Activated CD8-positive, alpha-beta memory T cell treated with anti-CD3 and anti-CD28 coated beads for 36 hours (primary cell): ENCODE measurements around the gene IL31. TPM values are rescaled to one million over a fixed set of nuclear protein-coding genes. Genes with fewer than 3 reads are reported as not detected.

Experiments used
- CTCF ChIA-PET: fragments of 350-600 bp; sonication (Branson Sonifier 250); formaldehyde crosslinking; loops from one replicate; lab custom pipeline; 2021; ENCODE audit warnings: antibody characterized with exemption; lab: Charles Lee
- POLR2A ChIA-PET: fragments of 350-600 bp; sonication (Branson Sonifier 250); formaldehyde crosslinking; loops from one replicate; lab custom pipeline; 2021; ENCODE audit warnings: antibody characterized with exemption; lab: Charles Lee
- total RNA-seq, 2 experiments: library from RNA; stranded (reverse); gene quantifications; one replicate each; pipeline ENCODE4 v1.2.3, GENCODE V29; 2021

The IL31 gene
- 1 to 10 TPM; 2.0 to 3.4 TPM for total RNA-seq

GRCh38 chr12:122174155-122174845, at the start of gene IL31:
TSS of gene IL31 (minus strand) at chr12:122174221. CDS start at chr12:122174172, 49 bp downstream.
- POLR2A ChIA-PET, result no interaction called here

GRCh38 chr12:122216445-122216844, 42.4 kb upstream of the IL31 start:
- ChIA-PET POLR2A (no interaction called here), CTCF (interaction anchor here (0.7 to 1.4 kb wide), 2 partner anchors 50 to 373 kb away, joined by 3 to 6 read pairs; no protein-coding TSS in a partner anchor)

More at GRCh38 chr12:122174155-122174845, at the start of gene IL31:
- CTCF ChIA-PET, result no interaction called here

- ChIA-PET CTCF (interaction anchor here (0.6 to 1.4 kb wide), 3 partner anchors 49 to 372 kb away, joined by 3 to 6 read pairs (median 3); no protein-coding TSS in a partner anchor), POLR2A (no interaction called here)
Observed at GRCh38 chr12:122215771-122216170, 41.8 kb upstream of the IL31 start.

- ChIA-PET CTCF (interaction anchor here (1.6 kb wide), 1 partner anchor 12 kb away, joined by 4 read pairs; no protein-coding TSS in a partner anchor), POLR2A (no interaction called here)
Observed at GRCh38 chr12:122208073-122208820, 34.2 kb upstream of the IL31 start.

- POLR2A ChIA-PET, result no interaction called here
- CTCF ChIA-PET, result no interaction called here
Observed at GRCh38 chr12:122207391-122207790, 33.4 kb upstream of the IL31 start.

- ChIA-PET CTCF (no interaction called here), POLR2A (interaction anchor here (1.5 kb wide), 1 partner anchor 19 kb away, joined by 4 read pairs; the partner anchor contains the start of gene DIABLO)
Observed at GRCh38 chr12:122206976-122207375, 33.0 kb upstream of the IL31 start.

GRCh38 chr12:122206111-122206881, 32.3 kb upstream of the IL31 start:
- CTCF ChIA-PET, result interaction anchor here (1.0 kb wide), 1 partner anchor 13 kb away, joined by 3 read pairs; no protein-coding TSS in a partner anchor
- POLR2A ChIA-PET, result interaction anchor here (1.1 to 1.5 kb wide), 2 partner anchors 15 to 20 kb away, joined by 4 read pairs; partner anchors contain the start of gene DIABLO

- CTCF ChIA-PET, result interaction anchor here (0.6 to 1.0 kb wide), 3 partner anchors 14 to 85 kb away, joined by 3 to 4 read pairs (median 4); no protein-coding TSS in a partner anchor
- POLR2A ChIA-PET, result interaction anchor here (0.6 to 1.5 kb wide), 5 partner anchors 14 to 1314 kb away, joined by 3 to 9 read pairs (median 4); partner anchors contain the start of gene DIABLO
Observed at GRCh38 chr12:122205053-122205925, 31.3 kb upstream of the IL31 start.

- ChIA-PET POLR2A (interaction anchor here (0.6 to 1.1 kb wide), 4 partner anchors 13 to 1313 kb away, joined by 3 to 9 read pairs (median 4); no protein-coding TSS in a partner anchor), CTCF (interaction anchor here (0.6 to 0.7 kb wide), 2 partner anchors 62 to 86 kb away, joined by 4 read pairs; no protein-coding TSS in a partner anchor)
Observed at GRCh38 chr12:122204167-122205052, 30.4 kb upstream of the IL31 start.

GRCh38 chr12:122203301-122204166, 29.5 kb upstream of the IL31 start, which contains the start of gene B3GNT4:
TSS of gene B3GNT4 (plus strand) at chr12:122203709. CDS start at chr12:122204619, 910 bp downstream.
- POLR2A ChIA-PET, result interaction anchor here (0.6 kb wide), 1 partner anchor 176 kb away, joined by 5 read pairs; no protein-coding TSS in a partner anchor
- CTCF ChIA-PET, result interaction anchor here (0.6 kb wide), 1 partner anchor 47 kb away, joined by 3 read pairs; no protein-coding TSS in a partner anchor

- CTCF ChIA-PET, result interaction anchor here (0.6 kb wide), 1 partner anchor 46 kb away, joined by 3 read pairs; no protein-coding TSS in a partner anchor
Observed at GRCh38 chr12:122202811-122203210, 28.8 kb upstream of the IL31 start.

GRCh38 chr12:122202017-122202416, 28.0 kb upstream of the IL31 start:
- ChIA-PET POLR2A (interaction anchor here (0.6 kb wide), 1 partner anchor 21 kb away, joined by 3 read pairs; no protein-coding TSS in a partner anchor), CTCF (no interaction called here)

More at GRCh38 chr12:122202811-122203210, 28.8 kb upstream of the IL31 start:
- POLR2A ChIA-PET, result interaction anchor here (0.6 kb wide), 1 partner anchor 175 kb away, joined by 5 read pairs; no protein-coding TSS in a partner anchor

- ChIA-PET POLR2A (no interaction called here), CTCF (no interaction called here)
Observed at GRCh38 chr12:122201381-122201780, 27.4 kb upstream of the IL31 start.

- CTCF ChIA-PET, result no interaction called here
- POLR2A ChIA-PET, result no interaction called here
Observed at GRCh38 chr12:122200541-122201175, 26.6 kb upstream of the IL31 start.
